GM12864 (cell line): ENCODE measurements around the gene FAHD2A.
"Not testable (repeated sequence)": the region's sequence is repeated elsewhere in the genome, so short reads cannot be mapped to it uniquely, and the experiment has no call there.

ENCODE experiments used
- DNase-seq: peaks from one replicate; pipeline ENCODE4 v3.0.0-alpha.2; 2011; ENCODE audit warnings: low read depth
- H3K4me3 ChIP-seq: 2 replicates; pipeline ENCODE4 v1.5.1; 2011; ENCODE audit warnings: mild to moderate bottlenecking, low read depth, low read length, control low read depth
- TF ChIP-seq, protein P1 (sequence below): IDR thresholded peaks from 2 replicates; pipeline ENCODE4 v1.5.1; 2011; ENCODE audit warnings: low read depth, mild to moderate bottlenecking, moderate library complexity, low read length, control low read depth, inconsistent platforms; ENCODE audit errors: missing control alignments

FAHD2A gene, protein sequence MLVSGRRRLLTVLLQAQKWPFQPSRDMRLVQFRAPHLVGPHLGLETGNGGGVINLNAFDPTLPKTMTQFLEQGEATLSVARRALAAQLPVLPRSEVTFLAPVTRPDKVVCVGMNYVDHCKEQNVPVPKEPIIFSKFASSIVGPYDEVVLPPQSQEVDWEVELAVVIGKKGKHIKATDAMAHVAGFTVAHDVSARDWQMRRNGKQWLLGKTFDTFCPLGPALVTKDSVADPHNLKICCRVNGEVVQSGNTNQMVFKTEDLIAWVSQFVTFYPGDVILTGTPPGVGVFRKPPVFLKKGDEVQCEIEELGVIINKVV

DNA sequence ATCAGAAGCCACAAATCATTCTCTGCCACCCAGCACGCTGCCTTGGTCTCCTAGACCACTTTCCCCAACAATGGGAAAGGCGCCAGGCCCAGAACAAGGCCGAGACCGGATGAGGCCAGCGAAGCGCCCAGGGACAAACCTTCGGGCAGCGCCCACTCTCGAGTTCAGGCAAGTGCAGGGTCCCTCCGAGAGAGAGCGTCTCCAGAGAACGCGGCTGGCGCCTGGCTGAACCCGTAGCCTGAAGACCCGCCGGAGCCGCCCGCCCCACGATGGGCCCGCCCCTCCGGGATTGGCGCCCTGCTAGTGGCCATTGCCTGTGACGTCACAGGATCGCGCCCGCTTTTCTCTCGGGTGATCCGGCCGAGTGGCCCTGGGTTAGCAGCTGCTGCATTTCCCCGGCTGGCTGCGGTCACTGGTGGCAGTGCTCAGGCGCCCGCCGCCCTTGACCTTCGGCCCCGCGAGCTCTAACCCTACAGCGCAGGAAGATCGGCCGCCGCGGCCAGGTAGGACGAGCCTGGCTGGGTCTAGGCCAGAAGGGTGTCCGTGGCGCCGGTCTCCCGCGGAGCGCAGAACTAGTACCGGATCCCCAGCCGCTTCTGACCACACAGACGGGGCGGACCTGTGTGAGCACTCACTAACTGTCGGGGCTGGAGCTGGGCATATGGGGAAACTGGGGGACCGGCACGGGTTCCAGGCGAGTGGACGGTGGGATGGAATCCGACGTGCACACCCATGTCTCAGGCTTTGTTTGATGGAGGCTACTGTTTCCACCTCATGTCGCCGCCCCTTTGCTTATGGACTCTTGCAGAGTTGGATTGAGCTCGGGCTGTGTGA is at the start of gene FAHD2A:
Gene FAHD2A (plus strand): TSS at position 339 of the 834 bp plus-strand sequence. CDS start 2,851 bp downstream, outside the sequence.
- TF ChIP-seq, protein P1, sequence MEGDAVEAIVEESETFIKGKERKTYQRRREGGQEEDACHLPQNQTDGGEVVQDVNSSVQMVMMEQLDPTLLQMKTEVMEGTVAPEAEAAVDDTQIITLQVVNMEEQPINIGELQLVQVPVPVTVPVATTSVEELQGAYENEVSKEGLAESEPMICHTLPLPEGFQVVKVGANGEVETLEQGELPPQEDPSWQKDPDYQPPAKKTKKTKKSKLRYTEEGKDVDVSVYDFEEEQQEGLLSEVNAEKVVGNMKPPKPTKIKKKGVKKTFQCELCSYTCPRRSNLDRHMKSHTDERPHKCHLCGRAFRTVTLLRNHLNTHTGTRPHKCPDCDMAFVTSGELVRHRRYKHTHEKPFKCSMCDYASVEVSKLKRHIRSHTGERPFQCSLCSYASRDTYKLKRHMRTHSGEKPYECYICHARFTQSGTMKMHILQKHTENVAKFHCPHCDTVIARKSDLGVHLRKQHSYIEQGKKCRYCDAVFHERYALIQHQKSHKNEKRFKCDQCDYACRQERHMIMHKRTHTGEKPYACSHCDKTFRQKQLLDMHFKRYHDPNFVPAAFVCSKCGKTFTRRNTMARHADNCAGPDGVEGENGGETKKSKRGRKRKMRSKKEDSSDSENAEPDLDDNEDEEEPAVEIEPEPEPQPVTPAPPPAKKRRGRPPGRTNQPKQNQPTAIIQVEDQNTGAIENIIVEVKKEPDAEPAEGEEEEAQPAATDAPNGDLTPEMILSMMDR = no peak
- peak within 1 kb of the TSS; percentile 96 for H3K4me3 ChIP-seq
- DNase-seq = peak; percentile 53

DNA sequence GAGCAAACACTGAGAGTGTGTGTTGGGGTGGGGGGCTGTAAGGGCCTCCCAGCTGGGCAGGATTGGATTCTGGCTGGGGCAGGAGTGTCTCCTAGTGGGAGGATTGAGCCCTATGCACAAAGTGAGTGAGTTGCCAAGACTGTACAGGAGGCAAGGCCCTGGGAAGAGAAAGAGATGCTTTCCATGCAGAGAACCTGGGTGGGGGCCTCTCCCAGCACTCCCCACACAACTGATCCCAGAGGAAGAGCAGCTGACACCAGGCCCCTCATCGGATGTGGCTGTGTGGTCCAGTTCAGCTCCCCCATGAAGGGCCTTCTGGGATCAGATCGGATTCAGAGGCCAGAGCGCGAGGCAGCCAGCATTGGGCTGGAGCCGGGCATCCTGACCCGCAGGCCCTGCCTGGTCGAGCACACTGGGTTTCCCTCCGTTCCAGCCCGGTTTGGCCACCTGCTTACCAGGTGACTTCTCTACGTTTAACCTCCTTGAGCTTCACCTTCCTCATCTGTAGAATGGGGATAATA is 49.4 kb upstream of the FAHD2A start:
- no peak for DNase-seq
- H3K4me3 ChIP-seq = no peak overlapping the region
- TF ChIP-seq, protein P1 = no peak

DNA sequence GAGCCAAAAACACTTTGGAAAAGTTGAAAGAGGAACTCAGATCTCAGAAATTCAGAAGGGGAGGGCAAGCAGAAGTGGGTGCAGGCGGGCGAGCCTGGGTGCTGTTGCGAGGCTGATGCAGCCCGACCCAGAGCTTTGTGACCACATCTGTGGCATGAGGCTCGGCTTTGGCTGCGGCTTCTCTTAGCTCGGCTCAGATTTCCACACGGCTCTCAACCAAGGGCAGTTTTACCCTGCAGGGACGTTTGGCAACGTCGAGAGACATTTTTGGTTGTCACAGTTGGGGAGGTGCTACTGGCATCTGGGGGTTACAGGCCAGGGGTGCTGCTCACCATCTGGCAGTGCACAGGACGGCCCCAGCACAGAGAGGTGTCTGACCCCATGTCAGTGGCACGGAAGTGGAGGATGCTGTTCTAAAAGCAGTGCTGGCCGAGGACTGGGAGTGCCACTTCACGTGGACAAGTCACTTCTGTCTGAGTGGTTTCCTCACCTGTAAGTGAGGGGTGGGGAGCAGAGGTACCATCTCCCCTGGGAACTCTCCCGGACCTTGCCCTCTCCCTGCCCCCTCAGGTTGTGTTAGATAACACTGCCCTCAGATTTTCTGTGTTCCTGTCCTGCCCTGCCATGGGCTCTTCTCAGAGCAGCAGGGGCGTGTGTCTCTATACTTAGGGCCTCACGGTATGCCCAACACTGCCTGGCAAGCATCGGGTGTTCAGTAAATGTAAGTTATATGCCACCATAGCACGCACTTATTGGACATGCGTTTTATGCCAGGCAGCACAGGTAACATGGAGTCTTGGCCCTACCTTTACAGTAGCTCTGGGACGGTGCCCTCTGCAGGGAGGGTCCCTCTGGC is 48.7 kb upstream of the FAHD2A start:
- DNase-seq = no peak
- TF ChIP-seq, protein P1 = no peak

DNA sequence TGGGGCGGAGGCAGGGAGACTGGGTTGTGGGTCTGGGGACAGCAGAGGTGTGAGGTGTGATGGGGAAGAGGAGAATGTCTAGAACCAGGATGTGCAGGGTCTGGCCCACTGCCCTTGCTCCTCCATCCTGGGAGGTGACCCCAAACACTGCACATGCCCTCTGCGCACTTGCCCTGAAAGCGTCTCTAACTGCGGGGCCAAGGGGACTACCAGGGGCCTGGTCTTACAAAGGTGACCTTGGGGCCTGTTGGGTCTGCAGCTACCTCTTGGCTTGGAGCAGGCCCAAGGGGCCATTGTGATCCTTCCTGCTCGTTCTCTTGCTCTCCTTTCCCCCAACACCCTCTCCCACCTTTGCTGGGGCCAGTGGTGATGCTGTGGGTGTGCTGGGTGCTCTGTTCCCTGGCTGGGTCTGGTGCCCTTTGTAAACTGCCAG is 48.0 kb upstream of the FAHD2A start:
- H3K4me3 ChIP-seq = no peak overlapping the region

More for the DNA sequence above, 48.7 kb upstream of the FAHD2A start:
- no peak overlapping the region for H3K4me3 ChIP-seq

DNA sequence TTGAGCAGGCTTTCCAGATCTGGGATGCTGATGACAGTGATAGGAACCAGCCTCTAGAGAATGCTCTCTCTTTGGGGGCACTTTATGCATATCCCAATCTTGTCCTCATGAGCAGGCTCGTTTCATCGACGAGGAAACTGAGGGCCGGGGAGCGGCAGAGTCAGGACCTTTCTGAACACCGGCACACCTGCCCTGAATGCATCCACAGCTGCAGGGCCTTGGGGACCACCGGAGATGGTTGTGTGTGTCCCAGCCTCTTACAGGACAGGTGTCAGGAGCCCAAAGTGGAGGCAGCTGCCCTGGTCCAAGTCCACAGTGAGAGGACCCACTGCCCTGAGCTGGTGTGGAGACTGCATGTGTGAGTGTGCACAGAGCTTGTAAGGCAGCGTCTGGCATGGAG is 47.6 kb upstream of the FAHD2A start:
- DNase-seq = no peak

More for the DNA sequence above, 48.0 kb upstream of the FAHD2A start:
- DNase-seq = no peak
- TF ChIP-seq, protein P1 = no peak

DNA sequence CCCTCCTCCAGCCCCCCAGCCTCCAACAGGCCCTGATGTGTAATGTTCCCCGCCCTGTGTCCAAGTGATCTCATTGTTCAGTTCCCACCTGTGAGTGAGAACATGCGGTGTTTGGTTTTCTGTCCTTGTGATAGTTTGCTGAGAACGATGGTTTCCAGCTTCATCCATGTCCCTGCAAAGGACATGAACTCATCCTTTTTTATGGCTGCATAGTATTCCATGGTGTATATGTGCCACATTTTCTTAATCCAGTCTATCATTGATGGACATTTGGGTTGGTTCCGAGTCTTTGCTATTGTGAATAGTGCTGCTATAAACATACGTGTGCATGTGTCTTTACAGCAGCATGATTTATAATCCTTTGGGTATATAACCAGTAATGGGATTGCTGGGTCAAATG is 47.0 kb upstream of the FAHD2A start:
- DNase-seq, H3K4me3 ChIP-seq: not testable (repeated sequence)

More for the DNA sequence above, 47.6 kb upstream of the FAHD2A start:
- TF ChIP-seq, protein P1 = no peak
- no peak overlapping the region for H3K4me3 ChIP-seq
